RWPE1 (cell line): ENCODE measurements around the gene FYTTD1.
"Not testable (repeated sequence)": the region's sequence is repeated elsewhere in the genome, so short reads cannot be mapped to it uniquely, and the experiment has no call there.

Experiments used
- CTCF ChIA-PET: fragments of 350-600 bp; sonication (Branson Sonifier 250); formaldehyde crosslinking; extraction: SDS; loops from one replicate; lab custom pipeline; 2021; lab: Yijun Ruan, JAX
- POLR2A ChIA-PET: fragments of 400-600 bp; formaldehyde crosslinking; extraction: SDS; loops from one replicate; lab custom pipeline; 2020; ENCODE audit warnings: antibody characterized with exemption; ENCODE audit not compliant: low non-redundant PET; lab: Yijun Ruan, JAX
- DNase-seq: peaks from one replicate; pipeline ENCODE4 v3.0.0; 2012; ENCODE audit warnings: low spot score
- H3K27ac ChIP-seq: fragments of 450-650 bp; 2 replicates; pipeline ENCODE4 v1.5.1; 2017
- TF ChIP-seq, protein P1 (sequence below): fragments of 450-650 bp; conservative IDR thresholded peaks from 2 replicates; pipeline ENCODE4 v1.5.1; 2017; ENCODE audit warnings: low read depth, mild to moderate bottlenecking

The FYTTD1 gene, protein sequence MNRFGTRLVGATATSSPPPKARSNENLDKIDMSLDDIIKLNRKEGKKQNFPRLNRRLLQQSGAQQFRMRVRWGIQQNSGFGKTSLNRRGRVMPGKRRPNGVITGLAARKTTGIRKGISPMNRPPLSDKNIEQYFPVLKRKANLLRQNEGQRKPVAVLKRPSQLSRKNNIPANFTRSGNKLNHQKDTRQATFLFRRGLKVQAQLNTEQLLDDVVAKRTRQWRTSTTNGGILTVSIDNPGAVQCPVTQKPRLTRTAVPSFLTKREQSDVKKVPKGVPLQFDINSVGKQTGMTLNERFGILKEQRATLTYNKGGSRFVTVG

DNA sequence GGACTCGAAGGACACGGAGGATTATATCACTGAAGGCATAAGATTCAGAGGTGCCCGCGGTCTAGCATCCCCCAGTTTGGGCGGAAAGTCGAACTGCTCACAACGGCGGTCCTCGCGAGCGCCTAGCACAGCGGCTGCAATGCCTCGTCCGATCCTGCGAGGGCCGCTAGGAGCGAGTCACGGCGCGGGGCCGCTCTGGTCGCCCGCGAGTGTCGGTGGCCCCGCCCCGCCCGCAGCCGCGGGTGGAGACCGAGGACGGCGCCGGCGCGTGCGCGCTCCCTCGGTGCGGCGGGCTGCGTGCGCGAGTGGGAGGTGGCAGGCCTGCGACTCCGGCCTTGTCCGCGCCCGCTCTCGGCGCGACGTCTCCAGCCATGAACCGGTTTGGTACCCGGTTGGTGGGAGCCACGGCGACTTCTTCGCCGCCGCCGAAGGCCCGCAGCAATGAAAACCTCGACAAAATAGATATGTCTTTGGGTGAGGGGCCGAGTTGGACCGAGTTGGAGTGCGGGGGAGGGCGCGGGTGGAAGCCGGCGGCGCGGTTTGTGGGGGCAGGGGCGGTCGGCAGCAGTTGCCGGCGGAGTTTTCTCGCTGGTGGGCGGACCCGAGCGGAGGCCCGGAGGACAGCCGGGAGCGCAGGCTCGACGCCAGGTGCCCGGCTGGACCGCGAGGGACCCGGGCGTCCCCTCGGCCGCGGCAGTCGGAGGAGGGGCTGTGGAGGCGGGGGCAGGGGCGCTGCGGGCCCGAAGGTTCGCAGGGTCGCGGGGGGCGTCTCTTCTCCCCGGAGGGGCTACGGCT is at the start of gene FYTTD1:
Gene FYTTD1 (plus strand): TSS at position 283 of the 795 bp plus-strand sequence. CDS start 89 bp downstream, at position 372.
- peak within 1 kb of the TSS; percentile 96 for H3K27ac ChIP-seq
- DNase-seq, result peak; percentile 82
- ChIA-PET CTCF (no interaction called here), POLR2A (no interaction called here)
- TF ChIP-seq, protein P1, sequence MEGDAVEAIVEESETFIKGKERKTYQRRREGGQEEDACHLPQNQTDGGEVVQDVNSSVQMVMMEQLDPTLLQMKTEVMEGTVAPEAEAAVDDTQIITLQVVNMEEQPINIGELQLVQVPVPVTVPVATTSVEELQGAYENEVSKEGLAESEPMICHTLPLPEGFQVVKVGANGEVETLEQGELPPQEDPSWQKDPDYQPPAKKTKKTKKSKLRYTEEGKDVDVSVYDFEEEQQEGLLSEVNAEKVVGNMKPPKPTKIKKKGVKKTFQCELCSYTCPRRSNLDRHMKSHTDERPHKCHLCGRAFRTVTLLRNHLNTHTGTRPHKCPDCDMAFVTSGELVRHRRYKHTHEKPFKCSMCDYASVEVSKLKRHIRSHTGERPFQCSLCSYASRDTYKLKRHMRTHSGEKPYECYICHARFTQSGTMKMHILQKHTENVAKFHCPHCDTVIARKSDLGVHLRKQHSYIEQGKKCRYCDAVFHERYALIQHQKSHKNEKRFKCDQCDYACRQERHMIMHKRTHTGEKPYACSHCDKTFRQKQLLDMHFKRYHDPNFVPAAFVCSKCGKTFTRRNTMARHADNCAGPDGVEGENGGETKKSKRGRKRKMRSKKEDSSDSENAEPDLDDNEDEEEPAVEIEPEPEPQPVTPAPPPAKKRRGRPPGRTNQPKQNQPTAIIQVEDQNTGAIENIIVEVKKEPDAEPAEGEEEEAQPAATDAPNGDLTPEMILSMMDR, result peak; percentile 72

DNA sequence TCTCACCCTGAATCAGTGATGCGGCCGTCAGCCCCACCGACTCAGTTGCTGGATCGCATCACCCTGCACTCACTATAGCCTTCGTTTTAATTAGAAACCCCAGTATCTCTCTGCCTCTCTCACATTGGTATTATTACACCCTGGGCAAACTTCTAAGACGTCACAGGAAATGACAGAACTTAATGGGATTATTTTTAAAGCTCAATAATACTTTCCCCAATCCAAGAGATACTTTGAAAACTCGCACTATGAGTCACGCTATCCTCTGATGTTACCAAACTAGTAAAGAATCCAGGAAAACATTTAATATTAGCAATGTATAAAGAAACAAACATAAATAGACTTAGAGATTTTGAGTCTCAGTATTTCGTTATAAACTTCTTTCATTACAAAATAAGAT is 49.6 kb upstream of the FYTTD1 start:
- no peak for DNase-seq
- ChIA-PET POLR2A (no interaction called here), CTCF (no interaction called here)
- TF ChIP-seq, protein P1, result no peak
- no peak overlapping the region for H3K27ac ChIP-seq

DNA sequence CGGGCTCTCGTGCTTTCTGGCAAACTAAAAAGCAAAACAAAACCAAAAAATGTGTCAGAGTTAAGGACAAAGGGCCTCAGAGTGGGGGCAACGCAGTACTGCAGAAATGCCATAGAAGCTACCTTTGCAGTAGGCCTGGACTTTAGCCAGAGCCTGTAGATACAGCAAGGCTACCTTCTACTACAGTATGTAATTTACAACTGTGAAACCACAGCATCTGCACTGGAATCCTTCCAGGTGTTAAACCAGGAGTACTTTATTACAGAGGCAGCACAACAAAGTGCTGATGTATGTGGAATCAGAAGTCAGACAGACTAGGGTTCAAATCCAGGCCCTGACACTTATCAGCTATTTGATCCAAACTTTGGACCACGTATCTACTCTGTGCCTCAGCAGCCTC is 47.8 kb upstream of the FYTTD1 start:
- ChIA-PET POLR2A (no interaction called here), CTCF (interaction anchor here (0.6 kb wide), 1 partner anchor 1077 kb away, joined by 4 read pairs; no protein-coding TSS in a partner anchor)
- TF ChIP-seq, protein P1, result no peak
- no peak overlapping the region for H3K27ac ChIP-seq
- DNase-seq, result no peak

DNA sequence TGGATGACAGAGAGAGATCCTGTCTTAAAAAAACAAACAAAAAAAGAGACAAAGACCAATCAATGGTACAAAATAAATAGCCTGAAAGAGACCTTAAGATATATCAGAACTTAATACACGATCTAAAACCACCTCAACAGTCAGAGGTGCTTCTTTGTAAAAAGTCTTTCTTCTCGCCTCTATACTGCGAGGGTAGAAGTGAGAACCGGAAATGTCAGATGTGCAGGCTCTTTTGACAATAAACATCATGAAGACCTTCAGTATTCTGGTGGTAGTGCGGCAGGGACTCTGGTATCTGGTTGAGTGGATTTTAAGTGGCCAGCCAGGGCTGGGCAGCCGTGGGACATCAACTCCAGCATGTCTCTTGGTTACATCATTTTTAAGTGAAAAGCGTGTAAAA is 43.0 kb upstream of the FYTTD1 start:
- no peak overlapping the region for H3K27ac ChIP-seq
- DNase-seq, result no peak
- TF ChIP-seq, protein P1, result no peak
- ChIA-PET POLR2A (no interaction called here), CTCF (no interaction called here)

DNA sequence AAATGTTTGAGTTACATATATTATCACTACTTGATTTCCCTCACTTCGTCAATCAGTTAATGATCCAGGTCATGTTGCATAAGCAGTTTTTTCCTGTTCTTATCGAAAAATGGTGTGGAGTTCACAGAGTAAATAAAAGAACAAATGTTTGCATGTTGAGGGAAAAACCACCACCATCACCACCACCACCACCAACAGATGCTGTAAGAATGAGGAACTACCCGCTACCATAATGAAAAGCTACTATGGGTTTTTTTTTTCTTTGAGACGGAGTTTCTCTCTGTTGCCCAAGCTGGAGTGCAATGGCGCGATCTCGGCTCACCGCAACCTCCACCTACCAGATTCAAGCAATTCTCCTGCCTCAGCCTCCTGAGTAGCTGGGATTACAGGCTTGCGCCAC is 40.5 kb upstream of the FYTTD1 start:
- ChIA-PET CTCF (no interaction called here), POLR2A (no interaction called here)
- no peak for DNase-seq
- H3K27ac ChIP-seq, result no peak overlapping the region
- TF ChIP-seq, protein P1, result no peak

DNA sequence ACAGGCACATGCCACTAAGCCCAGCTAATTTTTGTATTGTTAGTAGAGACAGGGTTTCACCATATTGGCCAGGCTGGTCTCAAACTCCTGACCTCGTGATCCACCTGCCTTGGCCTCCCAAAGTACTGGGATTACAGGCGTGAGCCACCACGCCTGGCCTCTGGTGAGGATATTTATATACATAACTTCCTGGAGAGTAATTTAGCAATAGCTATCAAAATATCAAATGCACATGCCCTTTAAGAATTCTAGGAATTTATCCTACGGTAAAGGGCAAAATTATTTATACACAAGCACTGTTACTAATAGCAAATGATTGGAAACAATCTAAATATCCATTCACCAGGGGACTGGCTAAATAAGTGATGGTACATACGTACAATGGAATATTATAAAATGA is 38.7 kb upstream of the FYTTD1 start:
- CTCF ChIA-PET, POLR2A ChIA-PET, DNase-seq: not testable (repeated sequence)
- H3K27ac ChIP-seq, result peak overlapping the region; percentile 66; the same call in 1 of the 2 replicates
